Motor neuron (in vitro differentiated cells): ENCODE measurements around the gene EDARADD. TPM values are rescaled to one million over a fixed set of nuclear protein-coding genes. Genes with fewer than 3 reads are reported as not detected.
"Not testable (repeated sequence)": the region's sequence is repeated elsewhere in the genome, so short reads cannot be mapped to it uniquely, and the experiment has no call there.

Source experiments
- ATAC-seq, 8 experiments: fragments of 200-7000 bp; cut with Tn5 transposase; replicated peaks in 6 of 8; 2 replicates each; pipeline ENCODE4 v1.8.0; 2021; ENCODE audit warnings: mild to moderate bottlenecking in 8 of 8, moderate library complexity in 8 of 8
- H3K27ac ChIP-seq, 2 donors: fragments of 250-450 bp; sonication (Bioruptor Pico); 2 replicates each; pipeline ENCODE4 v1.9.0; 2021; ENCODE audit warnings: antibody characterized with exemption in 2 of 2, mild to moderate bottlenecking in 2 of 2, moderate library complexity in 1 of 2
- H3K4me1 ChIP-seq, 2 donors: fragments of 250-450 bp; sonication (Bioruptor Pico); replicated peaks in 1 of 2; 2 replicates each; pipeline ENCODE4 v1.6.1; 2021; ENCODE audit warnings: antibody characterized with exemption in 2 of 2, mild to moderate bottlenecking in 2 of 2, moderate library complexity in 1 of 2
- H3K4me3 ChIP-seq, 5 donors: fragments of 250-450 bp; sonication (Bioruptor Pico); 2 replicates each; pipeline ENCODE4 v1.9.0; 2021; ENCODE audit warnings: antibody characterized with exemption in 5 of 5, mild to moderate bottlenecking in 5 of 5, moderate library complexity in 4 of 5
- WGBS, 10 experiments: fragments of 450-650 bp; shearing (Covaris generic); methylation state at CpG; one replicate each; pipeline ENCODE4 v1.0.0; 2022; 5-methylcytosine and 5-hydroxymethylcytosine counted together
- in situ Hi-C, 9 experiments: fragments of 400-800 bp; cut with MboI; loops; one replicate each; pipeline ENCODE4 v1.15.0; 2021; ENCODE audit warnings: low sequenced_read_pairs in 9 of 9, low pct_unique_long_range_greater_than_20kb in 2 of 9; ENCODE audit not compliant: unreplicated experiment in 9 of 9
- total RNA-seq, 8 experiments: library from RNA; unstranded; fragments of 300-600 nt; gene quantifications; 2 replicates each; pipeline versions ENCODE4 v1.2.3 to v1.2.4, GENCODE V29; 2022

Gene EDARADD
- total RNA-seq, 8 experiments from 2014 or later = 0.52 to 3.8 (median 1.9) TPM; not detected in 2

GRCh38 chr1:236425031-236425663 is 31.1 kb downstream of the EDARADD start:
- Histone ChIP-seq H3K27ac (no peak overlapping the region), H3K4me3 (no peak overlapping the region), H3K4me1 (no peaks in the 10 kb centered on the region)
- in situ Hi-C loops = no loop called here
- WGBS, 10 experiments = 23 to 100% (median 84%) methylated on average over 1 to 12 of the region's 14 CpGs; no CpG with 5 or more reads in 3 of the 10 experiments
- no peak for ATAC-seq

GRCh38 chr1:236426215-236426614 is 32.1 kb downstream of the EDARADD start:
- no peak for ATAC-seq
- in situ Hi-C loops = no loop called here
- H3K4me1 ChIP-seq = no peaks in the 10 kb centered on the region
- no peak overlapping the region for H3K4me3 ChIP-seq
- WGBS, 10 experiments = 5 to 100% (median 81%) methylated on average over 1 to 3 of the region's 3 CpGs; no CpG with 5 or more reads in 4 of the 10 experiments
- H3K27ac ChIP-seq = no peak overlapping the region

GRCh38 chr1:236429715-236430274 is 35.7 kb downstream of the EDARADD start:
- Histone ChIP-seq H3K4me1 (no peaks in the 10 kb centered on the region), H3K27ac (no peak overlapping the region), H3K4me3 (no peak overlapping the region)
- in situ Hi-C loops = no loop called here
- ATAC-seq = no peak

- Histone ChIP-seq H3K4me1 (no peaks in the 10 kb centered on the region), H3K27ac (no peak overlapping the region), H3K4me3 (no peak overlapping the region)
- no peak for ATAC-seq
- WGBS, 10 experiments = 0 to 96% (median 88%) methylated on average over 1 to 6 of the region's 6 CpGs; no CpG with 5 or more reads in 2 of the 10 experiments
- in situ Hi-C loops = no loop called here
Observed at GRCh38 chr1:236433819-236434315, 39.8 kb downstream of the EDARADD start.

- 40 to 94% (median 85%) methylated on average over 1 to 9 of the region's 9 CpGs for WGBS, 10 experiments
- ATAC-seq = no peak
- Histone ChIP-seq H3K27ac (no peak overlapping the region), H3K4me1 (no peaks in the 10 kb centered on the region), H3K4me3 (no peak overlapping the region)
- in situ Hi-C loops = no loop called here
Observed at GRCh38 chr1:236438614-236439013, 44.5 kb downstream of the EDARADD start.

GRCh38 chr1:236440373-236440772 is 46.3 kb downstream of the EDARADD start:
- no peak overlapping the region for H3K27ac ChIP-seq
- no peaks in the 10 kb centered on the region for H3K4me1 ChIP-seq
- WGBS, 10 experiments = 0 to 100% (median 63%) methylated on average over 1 to 2 of the region's 2 CpGs; no CpG with 5 or more reads in 1 of the 10 experiments
- ATAC-seq = no peak
- in situ Hi-C loops = no loop called here
- H3K4me3 ChIP-seq = no peak overlapping the region

GRCh38 chr1:236450779-236451178 is 56.7 kb downstream of the EDARADD start:
- Histone ChIP-seq H3K27ac (no peak overlapping the region), H3K4me3 (no peak overlapping the region), H3K4me1 (no peaks in the 10 kb centered on the region)
- 33 to 100% (median 94%) methylated on average over 1 to 3 of the region's 5 CpGs; no CpG with 5 or more reads in 3 of the 10 experiments for WGBS, 10 experiments
- ATAC-seq = no peak
- in situ Hi-C loops = no loop called here

GRCh38 chr1:236451796-236452373 is 57.8 kb downstream of the EDARADD start:
- in situ Hi-C loops = no loop called here
- 40 to 87% (median 84%) methylated on average over 1 to 5 of the region's 6 CpGs; no CpG with 5 or more reads in 5 of the 10 experiments for WGBS, 10 experiments
- Histone ChIP-seq H3K27ac (no peak overlapping the region), H3K4me1 (no peaks in the 10 kb centered on the region), H3K4me3 (no peak overlapping the region)
- peak in 2 of 8 experiments; percentile 47 to 58 for ATAC-seq

- Histone ChIP-seq H3K4me3 (no peak overlapping the region), H3K27ac (no peak overlapping the region), H3K4me1 (no peaks in the 10 kb centered on the region)
- in situ Hi-C loops = no loop called here
- 13 to 92% (median 77%) methylated on average over 1 to 4 of the region's 4 CpGs; no CpG with 5 or more reads in 2 of the 10 experiments for WGBS, 10 experiments
- ATAC-seq = no peak
Observed at GRCh38 chr1:236455243-236455642, 61.2 kb downstream of the EDARADD start.

- in situ Hi-C loops = no loop called here
- 33 to 100% (median 89%) methylated on average over 1 to 2 of the region's 2 CpGs; no CpG with 5 or more reads in 2 of the 10 experiments for WGBS, 10 experiments
Observed at GRCh38 chr1:236457775-236458174, 63.7 kb downstream of the EDARADD start.

GRCh38 chr1:236458996-236459395 is 64.9 kb downstream of the EDARADD start:
- no peak for ATAC-seq
- Histone ChIP-seq H3K27ac (no peak overlapping the region), H3K4me1 (no peaks in the 10 kb centered on the region), H3K4me3 (no peak overlapping the region)
- in situ Hi-C loops = no loop called here
- 33 to 100% (median 86%) methylated on average over 2 to 4 of the region's 4 CpGs; no CpG with 5 or more reads in 1 of the 10 experiments for WGBS, 10 experiments

More at GRCh38 chr1:236457775-236458174, 63.7 kb downstream of the EDARADD start:
- no peak for ATAC-seq
- H3K27ac ChIP-seq = no peak overlapping the region
- no peak overlapping the region for H3K4me3 ChIP-seq
- no peaks in the 10 kb centered on the region for H3K4me1 ChIP-seq

- Histone ChIP-seq H3K4me1 (no peaks in the 10 kb centered on the region), H3K4me3 (no peak overlapping the region), H3K27ac (no peak overlapping the region)
- WGBS, 10 experiments = 13 to 100% (median 91%) methylated on average over 1 to 3 of the region's 3 CpGs
- no peak for ATAC-seq
- in situ Hi-C loops = no loop called here
Observed at GRCh38 chr1:236460103-236460502, 66.0 kb downstream of the EDARADD start.

GRCh38 chr1:236464197-236464596 is 70.1 kb downstream of the EDARADD start:
- WGBS, 10 experiments = 14 to 100% (median 90%) methylated on average over 1 to 7 of the region's 9 CpGs
- H3K4me3 ChIP-seq, H3K4me1 ChIP-seq, ATAC-seq, in situ Hi-C loops, H3K27ac ChIP-seq: not testable (repeated sequence)
